Adipocyte (in vitro differentiated cells): ENCODE measurements around the gene NCOA1.

ENCODE experiments used
- DNase-seq: peaks from one replicate; pipeline ENCODE4 v3.0.0-alpha.2; 2015; ENCODE audit warnings: low read depth
- H3K27me3 ChIP-seq: replicated peaks from 2 replicates; pipeline ENCODE4 v1.7.0; 2013; ENCODE audit warnings: mild to moderate bottlenecking, low read length, moderate library complexity; ENCODE audit not compliant: control insufficient read depth, insufficient read depth
- H3K36me3 ChIP-seq: 2 replicates; pipeline ENCODE4 v1.7.0; 2013; ENCODE audit warnings: low read length, mild to moderate bottlenecking, moderate library complexity; ENCODE audit not compliant: control insufficient read depth, insufficient read depth, severe bottlenecking
- H3K4me1 ChIP-seq: 2 replicates; pipeline ENCODE4 v1.7.0; 2013; ENCODE audit warnings: mild to moderate bottlenecking, low read length, moderate library complexity; ENCODE audit not compliant: control insufficient read depth, insufficient read depth
- H3K4me3 ChIP-seq: 2 replicates; pipeline ENCODE4 v1.7.0; 2013; ENCODE audit warnings: mild to moderate bottlenecking, low read length, moderate library complexity
- H3K9ac ChIP-seq: 2 replicates; pipeline ENCODE4 v1.7.0; 2013; ENCODE audit warnings: mild to moderate bottlenecking, low read length, moderate library complexity
- H3K9me3 ChIP-seq: 2 replicates; pipeline ENCODE4 v1.7.0; 2013; ENCODE audit warnings: mild to moderate bottlenecking, low read length, moderate library complexity; ENCODE audit not compliant: control insufficient read depth

Gene NCOA1

GRCh38 chr2:24708537-24709152 is 217.6 kb downstream of the NCOA1 start:
- DNase-seq, result peak; percentile 60
- Histone ChIP-seq H3K36me3 (peaks cover 38% of the 10 kb centered on the region), H3K9ac (no peak overlapping the region), H3K4me3 (no peak overlapping the region), H3K27me3 (no peaks in the 10 kb centered on the region), H3K4me1 (peaks cover 5% of the 10 kb centered on the region), H3K9me3 (no peaks in the 10 kb centered on the region)

- Histone ChIP-seq H3K9me3 (no peaks in the 10 kb centered on the region), H3K36me3 (peaks cover 43% of the 10 kb centered on the region), H3K4me1 (peaks cover 5% of the 10 kb centered on the region), H3K9ac (no peak overlapping the region), H3K4me3 (no peak overlapping the region), H3K27me3 (no peaks in the 10 kb centered on the region)
- no peak for DNase-seq
These were observed 219.8 kb downstream of the NCOA1 start for GRCh38 chr2:24710806-24711205.

GRCh38 chr2:24711865-24712264 is 220.8 kb downstream of the NCOA1 start:
- Histone ChIP-seq H3K4me1 (peaks cover 5% of the 10 kb centered on the region), H3K9me3 (no peaks in the 10 kb centered on the region), H3K27me3 (no peaks in the 10 kb centered on the region), H3K4me3 (no peak overlapping the region), H3K9ac (no peak overlapping the region), H3K36me3 (peaks cover 42% of the 10 kb centered on the region)
- DNase-seq, result no peak

GRCh38 chr2:24712296-24712695 is 221.2 kb downstream of the NCOA1 start:
- Histone ChIP-seq H3K27me3 (no peaks in the 10 kb centered on the region), H3K9ac (no peak overlapping the region), H3K36me3 (peaks cover 39% of the 10 kb centered on the region), H3K4me3 (no peak overlapping the region), H3K4me1 (peaks cover 5% of the 10 kb centered on the region), H3K9me3 (no peaks in the 10 kb centered on the region)
- no peak for DNase-seq

- no peaks in the 10 kb centered on the region for H3K27me3 ChIP-seq
- no peaks in the 10 kb centered on the region for H3K9me3 ChIP-seq
- H3K4me1 ChIP-seq, result peaks cover 15% of the 10 kb centered on the region
- no peak overlapping the region for H3K4me3 ChIP-seq
- H3K9ac ChIP-seq, result no peak overlapping the region
- peaks cover 25% of the 10 kb centered on the region for H3K36me3 ChIP-seq
- no peak for DNase-seq
These were observed 226.4 kb downstream of the NCOA1 start for GRCh38 chr2:24717263-24717951.

GRCh38 chr2:24720310-24720709 is 229.3 kb downstream of the NCOA1 start:
- no peak for DNase-seq
- no peak overlapping the region for H3K9ac ChIP-seq
- no peak overlapping the region for H3K4me3 ChIP-seq

GRCh38 chr2:24721470-24721869 is 230.4 kb downstream of the NCOA1 start:
- no peak overlapping the region for H3K9ac ChIP-seq
- DNase-seq, result peak; percentile 95
- no peaks in the 10 kb centered on the region for H3K27me3 ChIP-seq
- peaks cover 15% of the 10 kb centered on the region for H3K36me3 ChIP-seq
- no peaks in the 10 kb centered on the region for H3K9me3 ChIP-seq
- H3K4me3 ChIP-seq, result peak overlapping the region; percentile 68
- peaks cover 31% of the 10 kb centered on the region for H3K4me1 ChIP-seq

More at GRCh38 chr2:24720310-24720709, 229.3 kb downstream of the NCOA1 start:
- peaks cover 17% of the 10 kb centered on the region for H3K36me3 ChIP-seq
- H3K4me1 ChIP-seq, result peaks cover 31% of the 10 kb centered on the region
- H3K9me3 ChIP-seq, result no peaks in the 10 kb centered on the region
- no peaks in the 10 kb centered on the region for H3K27me3 ChIP-seq

- peak overlapping the region; percentile 68 for H3K4me3 ChIP-seq
- H3K9ac ChIP-seq, result peak overlapping the region; percentile 47
- no peaks in the 10 kb centered on the region for H3K27me3 ChIP-seq
- no peaks in the 10 kb centered on the region for H3K9me3 ChIP-seq
- DNase-seq, result no peak
- H3K4me1 ChIP-seq, result peaks cover 31% of the 10 kb centered on the region
- H3K36me3 ChIP-seq, result peaks cover 13% of the 10 kb centered on the region
These were observed 231.2 kb downstream of the NCOA1 start for GRCh38 chr2:24722141-24722790.

- peaks cover 15% of the 10 kb centered on the region for H3K36me3 ChIP-seq
- no peak overlapping the region for H3K4me3 ChIP-seq
- no peaks in the 10 kb centered on the region for H3K27me3 ChIP-seq
- DNase-seq, result no peak
- no peaks in the 10 kb centered on the region for H3K9me3 ChIP-seq
- no peak overlapping the region for H3K9ac ChIP-seq
- H3K4me1 ChIP-seq, result peaks cover 31% of the 10 kb centered on the region
These were observed 232.1 kb downstream of the NCOA1 start for GRCh38 chr2:24723191-24723590.

GRCh38 chr2:24723665-24724064 is 232.6 kb downstream of the NCOA1 start:
- no peaks in the 10 kb centered on the region for H3K9me3 ChIP-seq
- DNase-seq, result no peak
- H3K4me1 ChIP-seq, result peaks cover 31% of the 10 kb centered on the region
- H3K27me3 ChIP-seq, result no peaks in the 10 kb centered on the region
- H3K9ac ChIP-seq, result no peak overlapping the region
- peaks cover 19% of the 10 kb centered on the region for H3K36me3 ChIP-seq
- H3K4me3 ChIP-seq, result no peak overlapping the region

GRCh38 chr2:24724111-24724775 is 233.2 kb downstream of the NCOA1 start:
- no peaks in the 10 kb centered on the region for H3K9me3 ChIP-seq

More at GRCh38 chr2:24724111-24724775, 233.2 kb downstream of the NCOA1 start:
- peak; percentile 67 for DNase-seq
- H3K27me3 ChIP-seq, result no peaks in the 10 kb centered on the region
- H3K9ac ChIP-seq, result no peak overlapping the region
- H3K4me1 ChIP-seq, result peaks cover 31% of the 10 kb centered on the region
- peaks cover 24% of the 10 kb centered on the region for H3K36me3 ChIP-seq
- peak overlapping the region; percentile 40 for H3K4me3 ChIP-seq
